HG03280 (cell line): ENCODE data around the gene CYGB.
A peak's percentile ranks its signal among the peaks of the same experiment; 100 is the strongest.
"Not testable (repeated sequence)": the region's sequence is repeated elsewhere in the genome, so short reads cannot be mapped to it uniquely, and the experiment has no call there.

Experiments used
- ATAC-seq: cut with Tn5 transposase; IDR thresholded peaks from one replicate; pipeline ENCODE4 v1.9.1; 2021; ENCODE audit warnings: mild to moderate bottlenecking, moderate library complexity; ENCODE audit not compliant: unreplicated experiment

CYGB gene

DNA sequence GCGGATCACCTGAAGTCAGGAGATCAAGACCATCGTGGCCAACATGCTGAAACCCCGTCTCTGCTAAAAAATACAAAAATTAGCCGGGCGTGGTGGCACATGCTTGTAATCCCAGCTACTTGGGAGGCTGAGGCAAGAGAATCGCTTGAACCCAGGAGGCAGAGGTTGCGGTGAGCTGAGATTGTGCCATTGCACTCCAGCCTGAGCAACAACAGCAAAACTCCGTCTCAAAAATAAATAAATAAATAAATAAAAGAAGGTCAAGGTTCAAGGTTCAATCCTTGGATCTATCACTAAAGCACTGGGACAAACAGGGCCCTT, 12.0 kb downstream of the CYGB start:
- ATAC-seq: not testable (repeated sequence)

DNA sequence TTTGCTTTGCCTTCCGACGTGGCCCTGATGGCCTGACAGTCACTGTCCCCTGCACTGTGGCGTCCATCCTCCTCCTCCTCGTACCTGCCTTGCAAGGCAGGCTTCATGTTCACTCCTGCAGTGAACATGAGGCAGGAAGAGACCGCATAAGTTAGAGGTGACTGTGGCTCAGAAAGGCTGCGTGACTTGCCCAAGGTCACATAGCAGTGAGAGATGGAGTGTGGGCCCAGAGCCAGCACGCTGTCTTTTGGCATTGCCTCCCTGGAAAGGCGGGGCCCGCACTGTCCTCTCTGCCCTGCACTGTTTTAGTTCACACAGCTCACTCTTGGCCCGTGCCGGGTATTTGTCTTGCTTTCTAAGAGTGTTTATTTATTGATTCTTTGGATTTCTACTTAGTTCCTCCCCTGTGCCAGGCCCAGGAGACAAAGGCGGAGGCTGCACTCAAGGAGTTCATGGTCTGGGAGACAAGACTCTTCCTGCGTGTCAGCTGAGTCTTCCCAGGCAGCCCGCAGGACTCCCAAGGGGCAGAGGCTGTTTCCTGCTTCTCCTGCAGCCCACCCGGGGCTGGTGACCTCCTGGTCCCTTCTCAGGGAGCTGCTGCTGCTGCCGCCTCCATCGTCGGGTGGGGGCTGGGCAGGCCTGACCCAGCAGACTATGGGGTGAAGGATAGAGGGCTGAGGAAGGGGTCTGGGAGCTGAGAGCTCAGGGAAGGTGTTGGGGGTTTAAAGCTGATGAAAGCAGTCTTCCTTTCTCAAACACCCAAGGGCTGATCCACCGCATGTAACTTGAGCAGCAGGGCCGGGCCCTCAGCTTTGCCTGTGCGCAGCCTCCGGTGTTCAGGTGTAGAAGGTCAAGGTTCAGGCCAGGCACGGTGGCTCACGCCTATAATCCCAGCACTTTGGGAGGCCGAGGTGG, 12.7 kb downstream of the CYGB start:
- no peak for ATAC-seq

DNA sequence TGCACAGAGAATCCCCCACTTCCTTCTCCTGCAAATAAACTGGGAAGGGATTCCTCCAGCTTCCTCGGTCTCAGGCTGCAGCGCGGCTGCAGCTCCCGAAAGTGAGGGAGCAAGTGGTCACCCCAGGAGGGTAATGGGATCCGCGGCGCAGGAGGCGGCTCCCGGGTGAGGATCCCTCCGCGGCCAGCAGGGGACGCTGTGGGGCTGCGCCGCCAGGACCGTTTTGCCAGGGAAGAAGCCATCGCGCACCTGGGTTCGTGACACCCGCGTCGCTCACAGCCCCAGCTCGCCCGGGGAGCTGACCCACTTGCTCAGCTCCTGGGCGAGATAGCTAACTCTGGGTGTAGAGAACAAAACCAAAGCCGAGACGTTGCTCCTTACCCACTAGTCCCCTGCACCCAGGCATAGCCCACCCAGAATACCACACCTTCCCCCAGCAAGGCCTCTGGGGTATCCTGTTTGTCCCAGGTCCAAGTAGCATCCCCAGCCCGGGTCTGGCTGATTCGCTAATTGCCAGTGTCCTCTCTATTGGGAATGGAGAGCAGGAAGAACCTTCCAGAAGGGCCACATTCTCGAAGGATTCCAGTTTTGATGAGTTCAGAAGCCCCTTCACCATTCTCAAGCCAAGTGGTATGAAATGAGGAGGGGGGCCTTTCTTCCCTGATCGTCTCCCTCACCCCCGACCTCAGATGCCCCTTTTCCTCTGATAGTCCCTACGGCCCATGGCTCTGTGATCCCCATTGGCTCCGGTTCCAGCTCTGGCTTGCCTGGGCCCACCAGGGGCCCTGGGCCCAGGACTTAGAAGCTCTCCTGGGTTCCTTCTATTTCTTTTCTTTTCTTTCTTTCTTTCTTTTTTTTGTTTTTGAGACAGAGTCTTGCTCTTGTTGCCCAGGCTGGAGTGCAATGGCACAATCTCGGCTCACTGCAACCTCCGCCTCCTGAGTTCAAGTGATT, 14.1 kb downstream of the CYGB start:
- ATAC-seq: no peak

DNA sequence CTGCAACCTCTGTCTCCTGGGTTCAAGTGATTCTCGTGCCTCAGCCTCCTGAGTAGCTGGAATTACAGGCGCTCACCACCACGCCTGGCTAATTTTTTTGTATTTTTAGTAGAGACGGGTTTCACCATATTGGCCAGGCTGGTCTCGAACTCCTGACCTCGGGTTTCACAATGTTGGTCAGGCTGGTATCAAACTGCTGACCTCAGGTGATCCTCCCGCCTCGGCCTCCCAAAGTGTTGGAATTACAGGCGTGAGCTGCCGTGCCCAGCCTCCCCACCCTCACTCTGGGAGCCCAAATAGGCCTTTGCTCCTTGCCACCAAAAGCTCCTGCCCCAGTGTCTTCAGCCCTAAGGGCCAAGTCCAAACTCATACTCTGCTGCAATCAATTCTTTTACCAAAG, 15.8 kb downstream of the CYGB start:
- ATAC-seq: not testable (repeated sequence)

DNA sequence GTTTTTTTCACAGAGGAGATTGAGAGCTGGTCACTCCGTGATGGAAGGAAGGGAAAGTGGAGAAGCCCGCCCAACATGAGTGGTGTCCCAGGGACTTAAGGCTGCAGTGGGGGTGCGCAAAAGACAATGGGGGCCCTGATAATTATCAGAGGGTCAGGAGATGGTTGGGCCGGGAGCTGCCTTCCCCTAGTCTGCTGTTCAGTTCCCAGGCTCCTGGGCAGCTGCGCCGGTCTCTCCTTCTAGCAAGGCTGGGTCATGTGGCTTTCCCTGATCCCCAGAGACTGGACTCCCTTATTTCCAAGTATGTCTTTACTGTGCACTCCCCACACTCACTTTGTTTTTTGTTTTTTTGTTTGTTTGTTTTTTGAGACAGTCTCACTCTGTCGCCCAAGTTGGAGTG, 16.2 kb downstream of the CYGB start:
- no peak for ATAC-seq

DNA sequence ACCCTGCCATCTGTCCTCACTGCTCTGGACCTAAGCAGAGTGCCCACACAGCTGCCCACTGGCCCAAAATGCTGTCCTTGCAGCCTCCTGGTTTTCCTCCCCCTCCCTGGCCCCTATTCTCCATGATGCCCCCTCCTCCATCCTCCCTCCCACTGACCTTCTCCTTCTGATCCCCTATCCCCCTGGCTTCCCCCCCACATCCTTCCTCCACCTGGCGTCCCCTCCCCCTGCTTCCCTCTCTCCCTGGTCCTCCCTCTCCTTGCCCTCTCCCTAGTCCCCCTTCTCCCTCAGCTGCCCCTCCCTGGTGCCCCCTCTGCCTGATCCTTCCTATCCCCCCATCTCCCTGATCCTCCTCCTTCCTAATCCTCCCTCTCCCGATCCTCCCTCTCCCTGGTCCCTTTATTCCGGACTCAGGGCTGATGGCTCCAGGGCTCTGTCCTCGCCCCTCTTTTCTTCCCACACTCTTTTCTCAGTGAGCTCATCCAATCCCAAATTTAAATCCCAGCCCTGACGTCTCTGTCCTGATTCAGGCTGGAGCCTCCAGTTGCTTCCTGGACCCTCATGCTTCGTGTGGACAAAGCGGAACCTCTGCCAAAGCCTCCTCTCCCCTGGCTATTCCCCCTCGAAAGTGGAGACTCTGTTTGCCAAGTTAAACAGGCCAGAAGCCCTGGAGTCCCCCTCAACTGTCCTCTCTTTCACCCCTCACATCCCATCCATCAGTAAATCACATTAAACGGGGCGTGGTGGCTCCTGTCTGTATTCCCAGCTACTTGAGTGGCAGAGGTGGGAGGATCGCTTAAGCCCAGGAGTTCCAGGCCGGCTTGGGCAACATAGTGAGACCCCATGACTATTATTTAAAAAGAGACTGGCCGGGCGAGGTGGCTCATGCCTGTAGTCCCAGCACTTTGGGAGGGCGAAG, 18.2 kb downstream of the CYGB start:
- no peak for ATAC-seq

DNA sequence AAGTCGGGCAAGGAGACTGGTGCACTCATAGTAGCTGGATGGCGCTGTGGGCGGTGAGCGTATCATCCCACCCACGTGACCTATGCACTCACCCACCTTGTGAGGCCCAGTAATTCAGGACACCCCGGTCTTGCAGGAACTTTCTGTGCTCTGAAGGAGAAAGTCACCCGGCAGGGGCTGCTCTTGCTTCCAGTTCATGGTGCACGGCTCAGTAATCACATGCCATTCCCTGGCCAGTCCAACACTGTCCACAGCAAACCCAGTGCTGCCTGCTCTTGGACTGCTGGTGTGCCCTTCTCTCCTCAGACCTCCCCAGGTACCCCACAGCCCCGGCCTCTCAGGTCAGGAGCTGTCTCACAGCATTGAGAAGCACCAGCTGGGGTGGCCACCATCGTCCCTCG, 19.9 kb downstream of the CYGB start:
- ATAC-seq: no peak

DNA sequence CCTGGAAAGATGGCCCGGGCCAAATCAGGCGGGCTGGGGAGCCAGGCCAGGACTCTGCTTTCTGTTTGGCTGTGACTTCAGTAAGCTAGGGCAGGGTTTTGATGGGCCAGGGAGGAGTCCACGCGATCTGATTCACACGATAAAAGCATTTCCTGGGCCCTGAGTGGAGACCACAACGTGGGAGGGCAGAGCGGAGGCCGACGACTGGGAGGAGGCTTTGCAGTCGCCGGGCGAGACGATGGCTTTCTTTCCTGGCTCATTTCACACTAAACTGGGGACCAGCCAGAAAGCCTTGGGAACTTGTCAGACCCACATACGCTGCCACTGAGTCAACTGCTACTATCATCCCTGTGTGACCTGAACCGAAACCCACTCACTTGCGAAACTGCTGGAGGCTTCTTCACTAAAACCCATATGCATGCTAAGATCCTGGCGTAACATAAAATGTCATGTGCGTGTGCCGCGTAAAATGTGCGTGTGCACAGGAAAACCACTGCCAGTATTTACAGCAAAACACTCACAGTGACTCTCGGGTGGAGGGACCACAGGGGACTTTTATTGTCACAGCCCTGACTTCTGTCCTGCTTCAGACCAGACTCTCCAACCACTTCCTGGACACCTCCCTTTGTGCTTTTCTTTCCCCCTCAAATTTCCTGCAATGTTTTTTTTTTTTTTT, 22.1 kb downstream of the CYGB start:
- peak; percentile 54 for ATAC-seq

DNA sequence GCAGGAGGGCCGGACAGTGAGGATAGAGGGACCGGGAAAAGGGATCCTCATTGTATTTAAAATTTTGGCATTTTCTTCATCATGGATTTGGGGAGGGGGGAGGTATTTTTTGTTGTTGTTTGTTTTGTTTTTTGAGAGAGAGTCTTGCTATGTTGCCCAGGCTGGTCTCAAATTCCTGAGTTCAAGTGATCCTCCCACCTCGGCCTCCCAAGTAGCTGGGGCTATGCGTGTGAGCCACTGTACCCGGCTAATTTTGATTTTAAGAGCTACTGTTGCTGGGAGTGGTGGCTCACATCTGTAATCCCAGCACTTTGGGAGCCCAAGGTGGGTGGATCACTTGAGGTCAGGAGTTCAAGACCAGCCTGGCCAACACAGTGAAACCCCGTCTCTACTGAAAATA, 23.2 kb downstream of the CYGB start:
- not testable (repeated sequence) for ATAC-seq

DNA sequence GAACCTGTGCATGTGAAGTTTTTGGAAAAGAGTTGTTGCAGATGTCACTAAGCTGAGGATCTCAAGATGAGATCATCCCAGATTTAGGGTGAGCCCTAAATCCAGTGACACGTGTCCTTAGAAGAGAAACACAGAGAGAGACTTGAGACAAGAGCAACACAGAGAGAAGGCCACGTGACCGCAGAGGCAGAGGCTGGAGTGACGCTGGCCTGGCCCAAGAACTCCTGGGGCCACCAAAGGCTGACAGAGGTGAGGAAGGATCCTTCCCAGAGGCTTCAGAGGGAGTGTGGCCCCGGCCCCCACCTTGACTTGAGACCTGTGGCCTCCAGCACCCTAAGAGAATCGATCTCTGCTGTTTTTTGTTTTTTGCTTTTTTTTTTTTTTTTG, 24.2 kb downstream of the CYGB start:
- ATAC-seq: no peak

DNA sequence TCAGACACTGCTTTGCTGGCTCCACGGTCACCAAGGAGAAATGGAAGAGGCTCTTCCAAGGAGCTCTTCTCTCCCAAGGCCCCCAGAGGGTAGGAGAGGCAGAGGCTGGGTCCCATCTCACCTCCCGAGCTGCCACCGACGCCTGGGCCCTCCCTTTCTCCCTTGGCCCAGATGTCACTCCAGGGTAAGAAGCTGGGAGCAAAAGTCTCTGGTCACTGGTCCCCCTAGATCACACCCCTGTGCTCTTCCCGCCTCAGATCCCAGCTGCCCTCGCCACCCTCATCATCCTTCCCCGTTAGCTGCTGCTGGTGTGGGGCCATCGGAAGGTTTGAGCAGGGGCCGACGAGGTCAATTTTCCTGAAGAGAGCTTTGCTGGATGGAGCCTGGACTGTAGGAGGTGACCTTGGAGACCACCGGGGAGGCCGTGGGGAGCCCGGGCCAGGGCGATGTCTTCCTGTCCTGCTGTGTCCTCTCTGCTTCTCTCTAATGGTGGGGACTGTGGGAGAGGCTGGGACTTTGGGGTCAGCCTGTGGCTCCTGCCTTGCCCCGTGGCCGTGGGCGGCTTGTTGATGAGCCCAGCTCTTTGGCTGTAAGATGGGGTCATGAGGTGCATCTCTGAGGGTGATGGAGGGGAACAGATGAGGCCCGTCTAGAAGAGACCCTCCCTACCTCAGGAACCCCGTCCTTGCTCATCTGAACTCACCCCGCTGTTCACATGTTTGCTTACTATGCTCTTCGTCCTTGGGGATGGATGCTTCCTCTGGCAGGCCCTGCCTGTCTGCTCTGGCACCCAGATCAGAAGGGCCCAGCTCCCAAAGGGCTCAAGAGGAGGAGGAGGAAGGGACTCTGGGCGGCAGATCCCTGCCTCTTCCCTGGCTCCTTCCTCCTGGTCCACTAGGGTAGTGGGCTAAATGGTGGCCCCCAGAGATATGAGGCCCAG, 24.9 kb downstream of the CYGB start:
- ATAC-seq: no peak

DNA sequence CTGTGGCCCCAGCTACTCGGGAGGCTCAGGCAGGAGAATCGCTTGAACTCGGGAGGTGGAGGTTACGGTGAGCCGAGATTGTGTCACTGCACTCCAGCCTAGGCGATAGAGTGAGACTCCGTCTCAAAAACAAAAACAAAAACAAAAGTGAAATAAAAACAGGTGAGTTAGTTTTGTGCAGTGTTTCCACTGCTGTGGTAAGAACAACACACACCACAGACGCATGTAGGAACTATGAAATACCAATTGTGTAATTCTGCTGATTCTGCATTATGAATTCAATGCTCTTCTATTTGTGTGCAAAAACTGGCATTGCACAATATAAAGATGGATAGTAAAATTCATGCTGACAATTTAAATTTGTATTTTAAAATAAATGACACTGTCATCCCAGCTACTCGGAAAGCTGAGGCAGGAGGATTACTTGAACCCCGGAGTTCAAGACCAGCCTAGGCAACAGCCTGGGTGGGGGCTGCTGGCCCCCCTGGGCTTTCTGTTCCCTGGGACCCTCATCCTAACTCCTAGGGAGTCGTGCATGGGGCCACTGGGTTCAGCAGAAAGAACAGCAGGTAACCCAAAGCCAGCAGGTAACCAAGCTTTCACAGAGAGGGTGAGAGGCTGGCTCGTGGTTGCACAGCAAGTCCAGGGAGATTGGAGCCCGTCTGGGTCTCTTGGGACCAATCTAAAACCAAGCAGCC, 25.7 kb downstream of the CYGB start:
- no peak for ATAC-seq

DNA sequence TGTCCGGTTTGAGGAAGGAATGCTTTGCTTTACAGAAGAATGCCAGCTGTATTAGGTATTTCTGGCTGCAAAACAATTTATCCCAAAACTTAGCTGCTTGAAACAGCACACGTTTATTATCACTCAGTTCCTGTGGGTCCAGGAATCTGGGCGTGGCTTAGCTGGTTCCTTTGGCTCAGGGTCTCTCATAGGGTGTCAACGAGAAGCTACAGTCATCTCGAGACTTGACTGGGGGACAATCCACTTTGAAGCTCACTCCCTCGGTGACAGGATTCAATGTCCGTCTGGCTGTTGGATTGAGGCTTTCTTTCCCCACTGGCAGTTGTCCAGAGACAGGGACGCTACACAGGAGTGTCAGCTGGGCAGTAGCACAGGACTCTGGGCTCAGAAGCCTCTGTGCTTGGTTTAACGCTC, 26.7 kb downstream of the CYGB start:
- ATAC-seq: no peak

DNA sequence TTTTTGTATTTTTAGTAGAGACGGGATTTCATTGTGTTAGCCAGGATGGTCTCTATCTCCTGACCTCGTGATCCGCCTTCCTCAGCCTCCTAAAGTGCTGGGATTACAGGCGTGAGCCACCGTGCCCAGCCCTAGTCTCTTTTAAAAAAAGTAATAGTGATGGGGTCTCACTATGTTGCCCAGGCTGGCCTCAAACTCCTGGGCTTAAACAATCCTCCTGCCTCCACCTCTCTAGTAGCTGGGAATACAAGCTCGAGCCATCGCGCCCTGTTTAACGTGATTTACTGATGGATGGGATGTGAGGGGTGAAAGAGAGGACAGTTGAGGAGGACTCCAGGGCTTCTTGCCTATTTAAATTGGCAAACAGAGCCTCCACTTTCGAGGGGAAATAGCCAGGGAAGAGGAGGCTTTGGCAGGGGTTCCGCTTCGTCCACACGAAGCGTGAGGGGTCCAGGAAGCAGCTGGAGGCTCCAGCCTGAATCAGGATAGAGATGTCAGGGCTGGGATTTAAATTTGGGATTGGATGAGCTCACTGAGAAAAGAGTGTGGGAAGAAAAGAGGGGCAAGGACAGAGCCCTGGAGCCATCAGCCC, 28.9 kb downstream of the CYGB start:
- not testable (repeated sequence) for ATAC-seq

DNA sequence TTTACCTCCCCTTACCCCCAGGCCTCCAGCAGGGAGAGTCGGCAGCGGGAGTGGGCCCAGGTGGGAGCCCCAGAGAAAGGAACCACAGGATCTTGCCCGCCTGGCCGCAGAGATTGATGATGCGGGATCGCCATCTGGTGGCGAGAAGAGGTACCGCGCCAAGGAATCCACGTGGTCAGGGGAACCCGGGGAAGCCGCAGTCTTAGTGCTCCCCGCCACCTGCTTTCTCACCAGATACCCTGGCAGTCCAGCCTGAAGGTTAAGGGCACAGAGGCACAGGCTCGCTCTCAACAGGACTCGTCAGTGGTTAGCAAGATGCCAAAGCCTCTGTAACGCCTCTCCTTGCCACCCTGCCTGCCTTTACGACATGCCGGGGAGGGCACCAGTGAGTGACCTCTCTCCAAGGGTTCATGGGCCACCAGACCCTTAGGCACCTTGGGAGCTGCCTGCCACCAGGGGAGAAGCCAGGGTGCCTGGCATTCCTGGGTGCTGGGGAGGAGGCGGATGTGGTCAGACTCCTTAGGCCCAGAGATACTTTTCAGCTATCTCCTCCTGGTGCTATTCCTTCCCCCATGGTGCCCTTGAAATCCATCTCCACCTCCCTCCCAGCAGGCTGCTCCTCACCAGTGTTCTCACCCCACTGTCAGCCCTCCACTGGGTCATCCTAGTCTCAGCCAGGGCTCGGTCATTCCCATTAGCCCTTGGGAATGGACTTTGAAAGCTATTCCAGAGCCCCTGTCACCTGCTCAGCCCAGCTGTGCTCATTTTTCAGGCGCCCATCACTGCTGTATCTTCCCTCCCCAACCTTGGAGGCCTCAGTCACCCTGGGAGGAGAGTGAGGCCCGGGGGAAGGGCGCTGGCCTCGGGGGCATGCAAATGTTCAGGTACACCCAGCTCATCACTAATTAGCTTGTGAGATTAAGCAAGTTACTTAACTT, 30.8 kb downstream of the CYGB start:
- no peak for ATAC-seq

DNA sequence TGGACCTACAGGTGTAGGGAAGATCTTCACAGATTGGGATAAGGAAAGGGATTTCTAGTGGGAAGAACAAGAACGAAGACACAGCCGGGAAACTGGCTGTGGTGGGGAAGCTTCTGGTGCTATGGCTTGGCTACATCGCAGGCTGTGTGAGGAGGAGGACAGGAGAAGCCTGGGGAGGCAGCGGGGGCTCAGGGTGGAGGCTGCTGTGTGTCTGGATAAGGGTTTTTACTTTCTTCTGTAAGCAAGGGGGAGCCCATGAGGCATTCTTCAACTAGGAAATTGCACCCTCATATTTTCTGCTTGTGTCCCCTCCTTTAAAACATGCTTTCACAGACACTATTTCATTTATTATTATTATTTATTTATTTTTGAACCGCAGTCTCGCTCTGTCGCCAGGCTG, 33.4 kb downstream of the CYGB start:
- ATAC-seq: no peak
